ENCODE data around the gene ARHGAP27.

DNA sequence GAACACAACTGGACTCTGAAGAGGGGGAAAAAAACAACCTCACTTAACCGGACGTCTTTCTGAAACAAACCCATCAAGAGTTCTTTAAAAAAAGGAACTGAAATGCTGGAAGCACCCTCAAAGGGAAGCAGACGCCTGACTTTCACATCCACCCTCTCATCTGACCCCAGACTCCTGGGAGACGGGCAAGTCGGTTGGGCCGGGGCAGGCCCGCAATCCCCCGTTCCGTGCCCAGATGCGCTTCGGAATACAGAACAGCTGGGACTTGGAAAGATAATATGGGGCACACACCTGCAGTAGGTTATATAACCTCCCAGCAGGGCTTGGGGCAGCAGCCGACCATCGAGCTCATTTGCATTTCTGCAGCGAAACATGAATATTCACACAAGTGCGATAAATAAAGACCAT, 3.7 kb downstream of the ARHGAP27 start:
- TF ChIP-seq, protein P1, sequence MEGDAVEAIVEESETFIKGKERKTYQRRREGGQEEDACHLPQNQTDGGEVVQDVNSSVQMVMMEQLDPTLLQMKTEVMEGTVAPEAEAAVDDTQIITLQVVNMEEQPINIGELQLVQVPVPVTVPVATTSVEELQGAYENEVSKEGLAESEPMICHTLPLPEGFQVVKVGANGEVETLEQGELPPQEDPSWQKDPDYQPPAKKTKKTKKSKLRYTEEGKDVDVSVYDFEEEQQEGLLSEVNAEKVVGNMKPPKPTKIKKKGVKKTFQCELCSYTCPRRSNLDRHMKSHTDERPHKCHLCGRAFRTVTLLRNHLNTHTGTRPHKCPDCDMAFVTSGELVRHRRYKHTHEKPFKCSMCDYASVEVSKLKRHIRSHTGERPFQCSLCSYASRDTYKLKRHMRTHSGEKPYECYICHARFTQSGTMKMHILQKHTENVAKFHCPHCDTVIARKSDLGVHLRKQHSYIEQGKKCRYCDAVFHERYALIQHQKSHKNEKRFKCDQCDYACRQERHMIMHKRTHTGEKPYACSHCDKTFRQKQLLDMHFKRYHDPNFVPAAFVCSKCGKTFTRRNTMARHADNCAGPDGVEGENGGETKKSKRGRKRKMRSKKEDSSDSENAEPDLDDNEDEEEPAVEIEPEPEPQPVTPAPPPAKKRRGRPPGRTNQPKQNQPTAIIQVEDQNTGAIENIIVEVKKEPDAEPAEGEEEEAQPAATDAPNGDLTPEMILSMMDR (IDR thresholded peaks at IDR 0.05; ENCODE audit: insufficient read depth, low read depth, low read length) = no peak
- no peak for TF ChIP-seq EZH2 (IDR thresholded peaks at IDR 0.05; ENCODE audit: insufficient read depth, low read length)
